Stimulated activated CD4-positive, alpha-beta T cell treated with anti-CD3 and anti-CD28 coated beads, Interleukin-12 subunit alpha, Interleukin-12 subunit beta, amount 100 ng/mL, for 24 hours (primary cell): Measurements from ENCODE around the gene KLC4.
"Not testable (repeated sequence)": the region's sequence is repeated elsewhere in the genome, so short reads cannot be mapped to it uniquely, and the experiment has no call there.

ENCODE experiments used
- DNase-seq, 2 experiments: peaks; one replicate each; pipeline ENCODE4 v3.0.0-alpha.2; 2020; ENCODE audit warnings: low read depth in 2 of 2

The KLC4 gene

GRCh38 chr6:43036712-43037111 is 22.7 kb upstream of the KLC4 start:
- DNase-seq: no peak

- no peak for DNase-seq
These were observed 22.2 kb upstream of the KLC4 start for GRCh38 chr6:43037197-43037596.

- no peak for DNase-seq
These were observed 21.7 kb upstream of the KLC4 start for GRCh38 chr6:43037706-43038105.

- DNase-seq: no peak
These were observed 20.7 kb upstream of the KLC4 start for GRCh38 chr6:43038727-43039126.

GRCh38 chr6:43040542-43041257 is 18.7 kb upstream of the KLC4 start:
- DNase-seq: no peak

- not testable (repeated sequence) for DNase-seq
These were observed 18.0 kb upstream of the KLC4 start for GRCh38 chr6:43041475-43041874.

- no peak for DNase-seq
These were observed 16.1 kb upstream of the KLC4 start for GRCh38 chr6:43043310-43043709.

GRCh38 chr6:43045371-43045930 is 14.0 kb upstream of the KLC4 start:
- DNase-seq: no peak

GRCh38 chr6:43047998-43048397 is 11.4 kb upstream of the KLC4 start:
- no peak for DNase-seq

GRCh38 chr6:43050981-43051380 is 8.4 kb upstream of the KLC4 start:
- DNase-seq: no peak

GRCh38 chr6:43052225-43052841 is 7.1 kb upstream of the KLC4 start:
- no peak for DNase-seq

GRCh38 chr6:43052842-43053544 is 6.4 kb upstream of the KLC4 start:
- peak in 1 of 2 experiments; percentile 10 for DNase-seq

GRCh38 chr6:43053545-43054205 is 5.8 kb upstream of the KLC4 start, which contains the start of gene CUL7:
Gene CUL7 (minus strand): TSS chr6:43053851. CDS start chr6:43052788, 1,063 bp downstream.
- peak; percentile 85 to 87 for DNase-seq

- no peak for DNase-seq
These were observed 5.1 kb upstream of the KLC4 start for GRCh38 chr6:43054206-43054943.

- no peak for DNase-seq
These were observed 3.5 kb upstream of the KLC4 start for GRCh38 chr6:43055966-43056365.

- DNase-seq: no peak
These were observed 900 bp upstream of the KLC4 start for GRCh38 chr6:43058531-43058930.

GRCh38 chr6:43060034-43060754 is 763 bp downstream of the KLC4 start:
- no peak for DNase-seq

- DNase-seq: no peak
These were observed 1.6 kb downstream of the KLC4 start for GRCh38 chr6:43060755-43061633.

- no peak for DNase-seq
These were observed 2.4 kb downstream of the KLC4 start for GRCh38 chr6:43061861-43062260.

GRCh38 chr6:43062818-43063217 is 3.4 kb downstream of the KLC4 start:
- no peak for DNase-seq
